Thoracic aorta (tissue), 2 donors: ENCODE data around the gene INSIG1. TPM values are rescaled to one million over a fixed set of nuclear protein-coding genes. Genes with fewer than 3 reads are reported as not detected.

Source experiments
- ATAC-seq: fragments of 150-250 bp; one replicate; pipeline ENCODE4 v1.8.0; 2017; ENCODE audit warnings: low read depth; ENCODE audit not compliant: insufficient number of reproducible peaks, low FRiP score
- DNase-seq: peaks from one replicate; pipeline ENCODE4 v3.0.0-alpha.2; 2020; ENCODE audit warnings: low spot score
- H3K27ac ChIP-seq, 2 donors: fragments of 200-600 bp; sonication (generic); 1 replicate in 1 of 2; 2 replicates in 1 of 2; pipeline ENCODE4 v1.5.1; 2016; ENCODE audit warnings: mild to moderate bottlenecking in 2 of 2, moderate library complexity in 2 of 2
- H3K27me3 ChIP-seq: fragments of 200-600 bp; sonication (generic); replicated peaks from 2 replicates; pipeline ENCODE4 v1.6.0; 2016; ENCODE audit warnings: mild to moderate bottlenecking; ENCODE audit not compliant: insufficient read depth
- H3K36me3 ChIP-seq: fragments of 200-600 bp; sonication (generic); one replicate; pipeline ENCODE4 v1.5.1; 2016
- H3K4me1 ChIP-seq, 2 donors: fragments of 200-600 bp; sonication (generic); 1 replicate in 1 of 2; 2 replicates in 1 of 2; pipeline versions ENCODE4 v1.5.1 to v1.6.0; 2016; ENCODE audit warnings: low read depth in 2 of 2, mild to moderate bottlenecking in 1 of 2; ENCODE audit not compliant: control insufficient read depth in 1 of 2
- H3K4me3 ChIP-seq: fragments of 200-600 bp; sonication (generic); 2 replicates; pipeline ENCODE4 v1.5.1; 2016; ENCODE audit warnings: mild to moderate bottlenecking
- H3K9me3 ChIP-seq: fragments of 200-600 bp; sonication (generic); 2 replicates; pipeline ENCODE4 v1.5.1; 2016
- total RNA-seq, 2 donors: library from RNA; depleted of rRNA; stranded (reverse); fragments of >200 nt; gene quantifications; one replicate each; pipeline versions ENCODE4 v1.1.0 to v1.2.3, GENCODE V29; 2016
- TF ChIP-seq, protein P1 (sequence below): fragments of 200-600 bp; sonication (generic); IDR thresholded peaks from one replicate; pipeline ENCODE4 v1.5.1; 2019; ENCODE audit warnings: antibody characterized with exemption

Gene INSIG1
- total RNA-seq, 2 donors from 2014 or later, result 42.9 to 83.2 TPM

DNA sequence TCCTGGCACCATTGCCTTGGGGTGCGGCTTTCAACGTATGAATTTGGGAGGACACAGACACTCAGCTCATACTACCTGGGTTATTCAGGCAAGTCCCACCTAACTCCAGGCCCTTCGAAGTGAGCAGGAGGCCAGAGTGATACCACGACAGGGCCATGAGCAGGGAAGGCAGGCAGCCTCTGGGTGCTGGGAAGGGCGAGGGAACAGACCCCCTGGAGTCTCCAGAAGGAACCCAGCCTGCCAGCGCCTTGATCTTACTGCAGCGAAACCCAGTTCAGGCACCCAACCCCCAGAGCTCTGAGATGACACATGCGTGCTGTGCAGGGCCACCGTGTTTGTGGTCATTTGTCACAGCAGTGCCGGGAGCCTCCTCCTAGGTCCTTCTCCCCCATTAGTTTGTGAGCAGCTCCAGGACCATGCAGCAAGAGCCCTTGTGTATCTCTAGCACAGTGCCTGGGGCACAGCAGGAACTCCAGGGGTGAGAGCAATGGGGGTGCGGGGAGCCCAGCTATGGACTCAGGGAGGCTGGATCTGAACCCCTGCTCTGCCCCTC is 7.7 kb upstream of the INSIG1 start:
- Histone ChIP-seq H3K4me1 (no peaks in the 10 kb centered on the region), H3K36me3 (no peaks in the 10 kb centered on the region), H3K4me3 (no peak overlapping the region), H3K9me3 (no peaks in the 10 kb centered on the region), H3K27me3 (no peaks in the 10 kb centered on the region), H3K27ac (no peak overlapping the region)
- TF ChIP-seq, protein P1, sequence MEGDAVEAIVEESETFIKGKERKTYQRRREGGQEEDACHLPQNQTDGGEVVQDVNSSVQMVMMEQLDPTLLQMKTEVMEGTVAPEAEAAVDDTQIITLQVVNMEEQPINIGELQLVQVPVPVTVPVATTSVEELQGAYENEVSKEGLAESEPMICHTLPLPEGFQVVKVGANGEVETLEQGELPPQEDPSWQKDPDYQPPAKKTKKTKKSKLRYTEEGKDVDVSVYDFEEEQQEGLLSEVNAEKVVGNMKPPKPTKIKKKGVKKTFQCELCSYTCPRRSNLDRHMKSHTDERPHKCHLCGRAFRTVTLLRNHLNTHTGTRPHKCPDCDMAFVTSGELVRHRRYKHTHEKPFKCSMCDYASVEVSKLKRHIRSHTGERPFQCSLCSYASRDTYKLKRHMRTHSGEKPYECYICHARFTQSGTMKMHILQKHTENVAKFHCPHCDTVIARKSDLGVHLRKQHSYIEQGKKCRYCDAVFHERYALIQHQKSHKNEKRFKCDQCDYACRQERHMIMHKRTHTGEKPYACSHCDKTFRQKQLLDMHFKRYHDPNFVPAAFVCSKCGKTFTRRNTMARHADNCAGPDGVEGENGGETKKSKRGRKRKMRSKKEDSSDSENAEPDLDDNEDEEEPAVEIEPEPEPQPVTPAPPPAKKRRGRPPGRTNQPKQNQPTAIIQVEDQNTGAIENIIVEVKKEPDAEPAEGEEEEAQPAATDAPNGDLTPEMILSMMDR, result no peak
- DNase-seq (no peak), ATAC-seq (no peak)

DNA sequence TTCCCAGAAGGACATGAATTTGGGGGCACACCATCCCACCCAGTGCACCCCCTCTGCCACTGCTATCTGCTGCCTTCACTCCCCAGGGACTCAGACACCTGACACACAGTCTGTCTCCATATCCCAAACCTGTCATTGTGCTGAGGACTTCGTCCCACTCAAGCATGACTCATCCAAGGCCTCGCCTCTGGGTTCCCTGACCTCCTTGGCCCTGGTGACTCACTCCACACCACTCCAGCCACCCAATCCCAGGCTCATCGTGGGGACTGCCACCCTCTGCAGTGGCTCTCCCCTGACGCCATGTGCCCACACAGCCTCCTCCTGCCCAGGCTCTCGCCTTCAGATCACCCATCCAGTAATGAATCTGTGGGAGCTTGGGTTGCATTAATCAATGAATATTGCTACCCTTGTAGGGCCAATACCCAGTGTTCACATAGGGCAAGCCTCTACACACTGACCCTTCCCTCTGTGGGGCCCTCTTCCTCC is 6.6 kb upstream of the INSIG1 start:
- Histone ChIP-seq H3K4me3 (no peak overlapping the region), H3K27me3 (no peaks in the 10 kb centered on the region), H3K27ac (no peak overlapping the region), H3K36me3 (no peaks in the 10 kb centered on the region), H3K9me3 (no peaks in the 10 kb centered on the region), H3K4me1 (no peaks in the 10 kb centered on the region)
- no peak for ATAC-seq
- TF ChIP-seq, protein P1, result no peak
- no peak for DNase-seq

GRCh38 chr7:155291729-155292128 is 5.9 kb upstream of the INSIG1 start:
- no peak for ATAC-seq
- DNase-seq, result no peak
- H3K4me3 ChIP-seq, result no peak overlapping the region
- peaks cover 0 to 3% of the 10 kb centered on the region in 2 donors for H3K4me1 ChIP-seq
- TF ChIP-seq, protein P1, result no peak
- no peaks in the 10 kb centered on the region for H3K27me3 ChIP-seq
- no peaks in the 10 kb centered on the region for H3K36me3 ChIP-seq
- no peaks in the 10 kb centered on the region for H3K9me3 ChIP-seq
- no peak overlapping the region for H3K27ac ChIP-seq

DNA sequence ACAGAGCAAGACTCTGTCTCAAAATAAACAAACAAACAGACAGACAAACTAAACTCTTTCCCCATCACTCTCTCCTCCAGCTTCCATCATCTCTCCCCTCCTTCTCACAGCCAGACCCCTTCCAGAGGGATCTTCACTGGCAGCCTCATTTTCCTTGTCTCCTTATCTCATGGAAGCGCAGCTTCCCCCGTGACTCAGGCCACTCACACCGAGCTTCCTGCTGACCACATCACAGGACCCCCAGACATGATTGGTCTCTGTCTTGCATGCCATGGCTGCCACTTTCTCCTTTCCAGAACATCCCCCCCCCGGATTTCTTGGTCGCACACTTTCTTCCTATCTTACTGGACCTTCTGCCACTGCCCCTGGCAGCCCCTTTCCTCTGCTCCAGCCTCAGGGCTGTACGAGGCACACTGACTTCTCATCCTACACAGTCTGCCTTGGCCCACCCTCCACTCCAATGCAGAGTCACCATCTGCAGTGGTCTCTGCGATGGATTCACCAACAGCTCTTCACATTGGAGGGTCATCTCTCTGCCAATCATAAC is 4.9 kb upstream of the INSIG1 start:
- TF ChIP-seq, protein P1, result no peak
- H3K4me1 ChIP-seq, result peaks cover 0 to 7% of the 10 kb centered on the region in 2 donors
- DNase-seq (no peak), ATAC-seq (no peak)
- no peaks in the 10 kb centered on the region for H3K9me3 ChIP-seq
- H3K27me3 ChIP-seq, result no peaks in the 10 kb centered on the region
- no peak overlapping the region for H3K27ac ChIP-seq
- H3K4me3 ChIP-seq, result no peak overlapping the region
- no peaks in the 10 kb centered on the region for H3K36me3 ChIP-seq

- no peaks in the 10 kb centered on the region for H3K27me3 ChIP-seq
- no peak overlapping the region for H3K27ac ChIP-seq
- H3K4me3 ChIP-seq, result no peak overlapping the region
- no peak for ATAC-seq
- H3K4me1 ChIP-seq, result peaks cover 0 to 13% of the 10 kb centered on the region in 2 donors
- TF ChIP-seq, protein P1, result no peak
- no peaks in the 10 kb centered on the region for H3K9me3 ChIP-seq
- DNase-seq, result no peak
- H3K36me3 ChIP-seq, result no peaks in the 10 kb centered on the region
Measured at GRCh38 chr7:155293721-155294510, 3.8 kb upstream of the INSIG1 start.
